ENCODE data around the gene AOPEP.

The AOPEP gene

GRCh38 chr9:94851467-94851866, 125.0 kb downstream of the AOPEP start:
- DNase-seq, result no peak

DNA sequence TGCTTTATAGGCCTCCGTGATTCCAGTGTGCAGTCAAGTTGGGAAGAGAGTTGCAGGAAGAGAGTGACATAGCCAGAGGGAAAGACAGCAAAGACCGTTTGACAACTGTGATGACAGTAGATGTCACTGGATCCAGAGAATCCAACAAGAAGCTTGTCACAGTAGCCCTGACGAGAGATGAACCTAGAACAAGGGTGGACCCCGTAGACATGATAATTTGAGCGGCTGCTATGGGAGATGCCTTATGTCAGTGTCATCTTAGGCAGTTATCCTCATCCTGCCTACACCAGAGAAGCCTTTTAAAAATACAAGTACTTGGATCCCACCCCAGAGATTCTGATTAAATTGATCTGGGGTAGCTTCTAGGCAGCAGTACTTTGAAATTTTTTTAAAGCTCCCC, 125.4 kb downstream of the AOPEP start:
- no peak for DNase-seq

DNA sequence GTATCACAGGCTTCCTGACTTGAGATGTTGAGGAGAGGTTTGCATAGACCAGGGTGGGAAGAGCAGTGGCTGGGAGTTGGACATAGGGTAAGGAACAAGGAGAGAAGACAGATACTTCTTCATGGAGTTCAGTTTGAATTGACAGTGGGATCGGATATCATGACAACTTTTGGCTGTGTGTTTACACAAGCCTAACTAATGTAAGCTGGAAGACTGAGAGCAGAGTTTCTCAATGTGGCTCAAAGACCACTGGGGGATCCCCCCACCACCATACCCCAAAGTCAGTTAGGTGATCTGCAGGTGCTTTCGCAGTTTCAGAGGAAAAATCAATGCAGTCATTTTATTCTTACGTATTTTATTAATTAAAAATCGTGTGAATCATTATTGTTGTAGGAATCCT, 125.9 kb downstream of the AOPEP start:
- no peak for DNase-seq

DNA sequence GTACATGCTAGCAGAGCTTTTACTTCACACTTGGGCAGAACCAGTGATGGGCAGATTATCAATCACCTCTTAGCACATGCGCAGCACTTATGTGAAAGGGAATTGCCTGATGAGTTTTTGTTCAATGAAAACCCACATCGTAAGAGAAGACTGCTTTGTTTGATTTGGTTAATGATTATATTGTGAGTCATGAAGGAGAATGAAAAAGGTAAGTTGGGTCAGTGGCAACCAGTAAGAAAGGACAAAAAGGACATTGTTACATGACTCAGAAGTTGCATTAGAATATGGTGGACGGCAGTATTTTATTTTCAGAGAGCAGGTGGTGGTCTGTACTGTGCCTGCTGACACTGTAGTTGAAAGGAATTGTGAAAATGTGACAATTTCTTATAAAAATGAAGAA, 127.4 kb downstream of the AOPEP start:
- DNase-seq, result no peak

GRCh38 chr9:94855903-94856302, 129.4 kb downstream of the AOPEP start:
- no peak for DNase-seq

- DNase-seq, result no peak
Measured at GRCh38 chr9:94857791-94858190, 131.3 kb downstream of the AOPEP start.

DNA sequence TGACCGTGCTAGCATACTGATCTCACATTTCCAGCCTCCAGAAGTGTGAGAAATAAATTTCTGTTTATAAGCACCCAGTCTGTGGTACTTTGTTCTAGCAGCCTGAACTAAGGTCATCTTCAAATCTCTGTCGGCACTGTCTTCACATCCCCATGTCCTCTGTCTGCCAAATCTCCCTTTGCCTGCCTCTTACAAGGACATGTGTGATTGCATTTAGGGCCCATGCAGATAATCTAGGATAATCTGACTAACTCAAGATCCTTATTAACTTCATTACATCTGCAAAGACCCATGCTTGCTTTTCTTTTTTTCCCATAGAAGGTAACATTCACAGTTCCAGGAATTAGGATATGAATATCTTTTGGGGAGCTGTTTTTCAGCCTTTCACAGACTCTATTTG, 132.7 kb downstream of the AOPEP start:
- no peak for DNase-seq

DNA sequence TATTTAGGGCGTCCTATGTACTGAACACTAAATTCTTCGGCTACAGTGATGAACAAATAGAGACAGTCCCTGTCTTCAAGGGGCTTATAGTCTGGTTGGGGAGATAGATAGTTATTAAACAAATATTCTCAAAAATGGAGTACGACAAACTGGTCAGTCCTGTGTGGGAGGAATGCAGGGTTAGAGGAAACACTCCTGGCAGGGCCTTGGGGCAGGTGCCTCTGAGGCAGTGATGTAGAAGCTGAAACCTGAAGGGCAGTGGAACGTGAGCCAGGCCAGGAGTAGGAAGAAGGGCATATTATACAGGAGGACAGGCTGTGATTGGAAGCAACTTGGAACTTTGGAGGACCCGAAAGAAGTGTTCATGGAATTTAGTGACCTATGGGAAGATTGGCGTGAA, 133.4 kb downstream of the AOPEP start:
- DNase-seq, result no peak

DNA sequence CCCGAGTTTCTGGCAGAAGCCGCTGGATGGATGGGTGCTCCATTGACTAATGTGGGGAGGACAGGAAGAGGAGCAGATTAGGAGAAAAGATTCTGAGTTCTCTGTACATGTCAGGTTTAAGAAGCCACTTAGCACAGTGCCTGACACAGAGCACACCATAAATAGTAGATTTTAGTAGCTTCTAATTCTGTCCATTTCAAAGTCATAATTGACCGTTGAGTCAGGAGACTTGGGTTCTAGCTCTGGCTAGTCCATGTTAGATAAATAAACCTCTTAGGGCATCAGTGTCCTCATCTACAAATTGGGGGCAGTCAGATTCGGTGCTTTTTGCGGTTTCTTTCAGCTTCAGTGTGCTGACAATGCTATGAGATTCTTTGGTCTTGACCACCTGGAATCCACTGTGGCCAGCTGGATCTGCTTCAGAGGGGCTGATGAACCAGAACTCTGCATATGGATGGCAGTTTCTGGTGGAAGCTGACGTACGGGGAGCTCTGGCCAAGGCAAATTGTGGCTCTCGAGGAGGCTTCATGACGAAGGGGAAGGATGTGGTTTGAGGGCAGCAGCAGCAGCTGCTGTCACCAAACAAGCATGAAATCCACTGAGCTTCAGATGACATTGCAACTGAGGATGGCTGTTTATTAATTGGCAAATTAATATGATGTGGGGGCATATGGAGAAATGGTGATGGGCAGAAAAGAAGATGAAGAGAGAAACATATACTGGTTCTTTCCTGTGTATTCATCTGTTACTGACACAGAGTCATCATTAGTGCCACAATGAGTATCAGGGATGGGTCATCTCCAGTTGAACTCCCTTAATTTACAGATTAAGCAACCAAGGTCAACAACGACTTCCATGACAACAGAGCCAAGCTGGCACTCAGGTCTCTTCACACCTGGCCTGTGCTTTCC, 134.4 kb downstream of the AOPEP start:
- peak; percentile 88 for DNase-seq

- peak; percentile 23 for DNase-seq
Measured at GRCh38 chr9:94861589-94862272, 135.2 kb downstream of the AOPEP start.

DNA sequence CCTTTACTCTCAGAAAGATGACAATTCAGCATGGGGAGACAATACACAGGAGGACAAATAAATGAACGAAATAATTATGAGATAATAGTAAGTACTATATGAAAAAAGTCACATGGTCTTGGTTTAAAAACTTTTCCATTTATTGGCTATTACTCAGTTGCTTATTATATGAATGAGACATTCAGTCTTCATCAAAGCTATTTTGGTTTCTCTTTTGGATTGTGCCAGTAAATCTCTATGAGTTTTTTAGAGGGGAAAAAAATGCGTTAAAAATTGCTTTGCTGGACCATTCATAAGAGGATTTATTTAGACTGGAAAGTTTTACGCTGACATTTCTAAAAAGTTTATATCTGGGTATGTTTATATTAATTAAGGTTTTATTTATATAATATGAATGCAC, 137.7 kb downstream of the AOPEP start:
- no peak for DNase-seq

DNA sequence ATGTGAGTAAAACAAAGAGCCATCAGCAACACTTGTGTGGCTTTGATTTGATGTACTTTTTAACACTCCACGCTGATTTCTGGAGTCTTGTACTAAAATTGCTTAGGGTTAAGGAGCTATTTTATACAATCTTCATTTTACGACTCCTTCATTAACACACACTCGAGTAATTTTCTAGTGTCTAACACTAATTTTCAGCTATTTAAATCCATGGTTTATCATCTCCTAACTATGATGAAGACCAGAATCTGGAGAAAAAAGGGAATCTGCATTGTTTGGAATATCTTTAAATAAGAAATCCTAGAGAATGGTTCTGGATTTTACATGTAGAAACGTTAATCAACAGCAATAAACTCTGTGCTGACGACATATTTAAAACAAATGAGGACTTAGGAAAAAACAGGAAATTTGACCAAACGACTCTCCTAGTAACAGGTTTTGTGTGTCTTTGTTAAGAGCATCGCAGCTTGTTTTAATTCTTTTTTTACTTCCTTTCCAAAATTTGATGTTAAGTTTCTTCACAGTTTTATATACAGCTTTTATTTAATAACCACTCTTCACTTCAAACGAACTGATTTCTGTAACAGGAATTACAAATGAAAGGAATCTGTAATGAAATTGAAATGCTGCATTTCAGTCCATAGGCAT, 138.5 kb downstream of the AOPEP start:
- DNase-seq, result no peak

GRCh38 chr9:94865582-94866452, 139.3 kb downstream of the AOPEP start:
- DNase-seq, result no peak

- DNase-seq, result no peak
Measured at GRCh38 chr9:94866770-94867169, 140.3 kb downstream of the AOPEP start.

GRCh38 chr9:94867281-94867841, 140.9 kb downstream of the AOPEP start:
- DNase-seq, result no peak

GRCh38 chr9:94867842-94868312, 141.4 kb downstream of the AOPEP start:
- no peak for DNase-seq

DNA sequence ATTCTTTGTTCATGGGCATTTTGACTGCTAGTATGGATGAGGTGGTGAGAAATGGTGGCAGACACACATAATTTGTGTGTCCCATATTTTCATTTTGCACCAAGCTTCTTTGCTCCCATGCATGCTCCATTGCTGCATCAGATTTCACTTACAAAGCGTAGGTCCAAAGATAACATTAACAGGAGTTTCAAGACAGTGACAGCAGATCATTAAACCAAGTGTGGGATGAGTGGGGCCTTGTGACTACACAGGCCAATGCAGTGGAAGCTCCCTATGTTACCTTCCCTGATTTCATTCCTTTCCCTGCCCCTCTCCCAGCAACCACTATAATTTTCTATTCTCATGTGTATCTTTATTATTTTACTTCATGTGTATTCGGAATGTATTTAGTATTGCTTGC, 142.0 kb downstream of the AOPEP start:
- no peak for DNase-seq

GRCh38 chr9:94869415-94869843, 142.9 kb downstream of the AOPEP start:
- peak; percentile 32 for DNase-seq

- DNase-seq, result no peak
Measured at GRCh38 chr9:94870465-94870792, 143.9 kb downstream of the AOPEP start.

GRCh38 chr9:94870793-94871558, 144.5 kb downstream of the AOPEP start:
- DNase-seq, result peak; percentile 75

GRCh38 chr9:94872083-94872833, 145.8 kb downstream of the AOPEP start:
- DNase-seq, result no peak

Measured in activated CD4-positive, alpha-beta T cell treated with anti-CD3 and anti-CD28 coated beads, Interleukin-10, Interleukin-2, amounts not matched to agents 100 ng/mL and 50 ng/mL, durations not matched to agents 16 hours and 8 hours (primary cell).